Gastroesophageal sphincter (tissue), 3 donors: ENCODE data around the gene DCDC1.

Experiments
- CTCF ChIP-seq, 4 experiments: fragments of 200-600 bp in 2 of 4; fragments of 450-650 bp in 2 of 4; sonication (generic) in 1 of 4; IDR thresholded peaks; one replicate each; pipeline ENCODE4 v1.5.1; 2017 to 2019; ENCODE audit warnings: antibody characterized with exemption in 4 of 4, mild to moderate bottlenecking in 2 of 4, moderate library complexity in 2 of 4
- POLR2A ChIP-seq, 2 donors: fragments of 450-650 bp; IDR thresholded peaks; one replicate each; pipeline ENCODE4 v1.6.1; 2017; ENCODE audit warnings: antibody characterized with exemption in 2 of 2, mild to moderate bottlenecking in 2 of 2, moderate library complexity in 1 of 2

GRCh38 chr11:31366795-31367194 is 2.7 kb downstream of the DCDC1 start:
- TF ChIP-seq CTCF (IDR thresholded peaks at IDR 0.05): no peak
- no peak for TF ChIP-seq POLR2A (IDR thresholded peaks at IDR 0.05)
